ENCODE measurements around the gene PHF12. TPM values are rescaled to one million over a fixed set of nuclear protein-coding genes. Genes with fewer than 3 reads are reported as not detected.

Gene PHF12
- total and polyA plus RNA-seq, 2 of the 8 experiments (the other 6 are each of a cell fraction or from before 2014, with no cell fraction given): 38.8 to 65.7 TPM

DNA sequence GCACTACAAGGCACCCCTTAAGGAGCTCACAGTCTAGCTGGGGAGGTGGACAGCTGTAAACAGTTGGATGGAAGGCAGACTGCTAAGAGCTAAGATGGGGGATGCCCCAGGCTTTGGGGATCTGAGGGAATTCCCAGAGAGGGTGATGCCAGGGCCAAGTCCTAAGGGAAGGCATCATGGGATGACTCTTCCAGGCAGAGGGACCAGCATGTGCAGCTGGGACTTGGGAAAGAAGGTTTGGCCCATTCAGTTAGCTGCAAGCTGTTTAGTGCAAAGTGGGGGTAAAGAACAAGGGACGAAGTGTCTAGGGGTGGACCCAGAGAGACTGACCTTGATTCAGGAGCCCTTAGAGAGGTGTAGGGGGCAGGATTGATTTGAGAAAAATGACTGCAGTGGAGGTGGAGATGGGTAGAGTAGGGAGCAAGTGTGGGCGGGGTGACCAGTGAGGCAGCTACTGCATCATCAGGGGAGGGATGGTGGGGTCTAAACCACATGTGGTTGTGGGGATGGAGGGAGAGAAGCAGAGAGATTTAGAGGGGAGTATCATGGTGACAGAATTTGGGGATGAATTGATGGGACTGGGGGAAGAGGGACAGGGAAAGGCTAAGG is 27.1 kb upstream of the PHF12 start:
- H2BK12ac ChIP-seq (ENCODE audit: low read depth, low read length): no peak overlapping the region
- no peaks in the 10 kb centered on the region; a peak in 1 of 7 replicates for H3K4me1 ChIP-seq (replicated peaks in 1 of 4; ENCODE audit: control insufficient read depth in 3 of 4, insufficient read depth in 4 of 4, low read length in 3 of 4)
- 0 out of 2 replicates have a peak overlapping the region, but pooled peaks have one; percentile 81 for H2BK15ac ChIP-seq (ENCODE audit: low read length)
- no peaks in the 10 kb centered on the region; the same call in 1 of the 2 replicates for H3K23me2 ChIP-seq (ENCODE audit: low read depth, low read length)
- TF ChIP-seq RFX5 (IDR thresholded peaks at IDR 0.05; ENCODE audit: borderline replicate concordance, low read depth, low read length) (no peak), KDM4A (IDR thresholded peaks at IDR 0.05; ENCODE audit: low read depth, low read length, severe bottlenecking) (no peak), SIRT6 (IDR thresholded peaks at IDR 0.05; ENCODE audit: low read length) (no peak), RAD21 (IDR thresholded peaks at IDR 0.05 in 1 of 2, conservative IDR thresholded peaks at IDR 0.05 in 1 of 2; ENCODE audit: low read depth in 2 of 2, low read length in 2 of 2) (no peak), SIN3A (conservative IDR thresholded peaks at IDR 0.05 in 1 of 2, IDR thresholded peaks at IDR 0.05 in 1 of 2; ENCODE audit: low read depth in 1 of 2, low read length in 2 of 2) (no peak), JUN (IDR thresholded peaks at IDR 0.05; ENCODE audit: low read depth, low read length) (no peak), ZNF274 (IDR thresholded peaks at IDR 0.05; ENCODE audit: borderline replicate concordance, extremely low read depth, low read length) (no peak), FOSL1 (IDR thresholded peaks at IDR 0.05; ENCODE audit: insufficient read depth, low read depth, low read length) (no peak), CHD2 (IDR thresholded peaks at IDR 0.05; ENCODE audit: low read length) (no peak), CBX5 (IDR thresholded peaks at IDR 0.05; ENCODE audit: low read depth, low read length) (no peak), YY1 (IDR thresholded peaks at IDR 0.05; ENCODE audit: low read depth, low read length) (no peak), TCF12 (IDR thresholded peaks at IDR 0.05; ENCODE audit: low read depth, low read length) (no peak)
- H3K18ac ChIP-seq (ENCODE audit: extremely low read depth, low read length): no peak overlapping the region; the same call in none of the 2 replicates
- WGBS, 2 experiments (ENCODE audit: extremely low coverage in 1 of 2, insufficient coverage in 1 of 2, insufficient read length in 1 of 2, insufficient replicate concordance in 2 of 2, low coverage in 1 of 2, low lambda C conversion rate in 2 of 2, missing lambda C conversion rate in 1 of 2): 85% methylated on average over 2 of the region's 2 CpGs; no CpG with 5 or more reads in 1 of the 2 experiments
- no peaks in the 10 kb centered on the region for H3K36me3 ChIP-seq (ENCODE audit: control insufficient read depth in 2 of 4, insufficient read depth in 4 of 4, low read length in 3 of 4)
- H3K9me3 ChIP-seq (ENCODE audit: insufficient read depth in 2 of 2, low read depth in 1 of 2, low read length in 1 of 2): no peaks in the 10 kb centered on the region
- no peak for DNase-seq (ENCODE audit: low read depth in 1 of 2, low spot score in 2 of 2)
- H2BK20ac ChIP-seq (ENCODE audit: low read length): no peak overlapping the region
- H3K4ac ChIP-seq (replicated peaks; ENCODE audit: insufficient read length, low read depth, low read length): no peak overlapping the region
- no peak overlapping the region for H3K14ac ChIP-seq (ENCODE audit: insufficient read length)
- peak overlapping the region; percentile 40; the same call in 1 of the 2 replicates for H2AK5ac ChIP-seq (ENCODE audit: low read depth, low read length)
- peaks cover 0 to 2% (median 0%) of the 10 kb centered on the region in 4 experiments; a peak in 2 of 7 replicates for H3K27me3 ChIP-seq (replicated peaks in 1 of 4; ENCODE audit: control insufficient read depth in 3 of 4, extremely low read depth in 1 of 4, insufficient read depth in 3 of 4, low read length in 3 of 4)
- CTCF ChIA-PET (ENCODE audit: partially characterized antibody): interaction anchor here (0.7 to 3.3 kb wide), 5 partner anchors 9 to 138 kb away, joined by 3 to 14 read pairs (median 4); no protein-coding TSS in a partner anchor
- H2BK120ac ChIP-seq (replicated peaks; ENCODE audit: low read depth, low read length): no peak overlapping the region
- H3K23ac ChIP-seq (ENCODE audit: insufficient read length): no peak overlapping the region
- H4K5ac ChIP-seq (ENCODE audit: insufficient read length, low read depth, low read length): no peak overlapping the region
- no peak overlapping the region for H4K8ac ChIP-seq (ENCODE audit: extremely low read depth, insufficient read depth, low read length)
- POLR2A ChIA-PET (ENCODE audit: partially characterized antibody): interaction anchor here (0.7 to 4.7 kb wide), 4 partner anchors 9 to 76 kb away, joined by 3 to 20 read pairs (median 3); partner anchors contain the start of gene PIPOX
- no peak overlapping the region for H3K9ac ChIP-seq (replicated peaks in 1 of 4; ENCODE audit: extremely low read depth in 1 of 4, low read depth in 3 of 4, low read length in 3 of 4)
- H3K56ac ChIP-seq (replicated peaks; ENCODE audit: insufficient read length, low read depth, low read length): no peak overlapping the region
- no peak overlapping the region for H2AFZ ChIP-seq (ENCODE audit: low read length)
- no peaks in the 10 kb centered on the region for H4K20me1 ChIP-seq (replicated peaks in 1 of 2; ENCODE audit: control insufficient read depth in 1 of 2, insufficient read depth in 2 of 2, low read length in 2 of 2)
- H4K91ac ChIP-seq (replicated peaks; ENCODE audit: insufficient read length, low read length): no peak overlapping the region
- H3K79me2 ChIP-seq (ENCODE audit: control insufficient read depth in 1 of 2, insufficient read depth in 2 of 2, low read length in 2 of 2): no peaks in the 10 kb centered on the region
- H3K27ac ChIP-seq (ENCODE audit: low read depth, low read length): no peak overlapping the region
- H3K4me3 ChIP-seq (ENCODE audit: extremely low read depth in 1 of 4, insufficient read depth in 2 of 4, low read depth in 3 of 4, low read length in 4 of 4): no peak overlapping the region
- H3K79me1 ChIP-seq (ENCODE audit: low read depth, low read length): no peaks in the 10 kb centered on the region
- H3K4me2 ChIP-seq (ENCODE audit: insufficient read depth in 1 of 2, low read depth in 2 of 2, low read length in 2 of 2): no peak overlapping the region
- FAIRE-seq: no peak
- no peak overlapping the region for H2BK5ac ChIP-seq (ENCODE audit: low read depth, low read length)
